Neutrophil (primary cell): Measurements from ENCODE around the gene FAM107A.

Source experiments
- H3K27ac ChIP-seq: fragments of 200-600 bp; sonication (generic); 2 replicates; pipeline ENCODE4 v1.5.1; 2016; ENCODE audit warnings: mild to moderate bottlenecking, moderate library complexity
- H3K27me3 ChIP-seq: fragments of 200-600 bp; sonication (generic); 2 replicates; pipeline ENCODE4 v1.6.0; 2016; ENCODE audit warnings: mild to moderate bottlenecking
- H3K36me3 ChIP-seq: fragments of 200-600 bp; sonication (generic); 2 replicates; pipeline ENCODE4 v1.5.1; 2017
- H3K4me1 ChIP-seq, 2 experiments: fragments of 200-600 bp in 1 of 2; sonication (generic) in 1 of 2; 1 replicate in 1 of 2; 2 replicates in 1 of 2; pipeline versions ENCODE4 v1.5.1 to v1.6.1; 2013 to 2016; ENCODE audit warnings: low read depth in 1 of 2, low read length in 1 of 2, mild to moderate bottlenecking in 1 of 2, moderate library complexity in 1 of 2; ENCODE audit not compliant: control insufficient read depth in 1 of 2, insufficient read depth in 1 of 2
- H3K4me3 ChIP-seq, 2 experiments: fragments of 200-600 bp in 1 of 2; sonication (generic) in 1 of 2; 1 replicate in 1 of 2; 2 replicates in 1 of 2; pipeline ENCODE4 v1.5.1; 2013 to 2016; ENCODE audit warnings: low read depth in 1 of 2, low read length in 1 of 2, mild to moderate bottlenecking in 1 of 2, moderate library complexity in 1 of 2
- H3K9me3 ChIP-seq: fragments of 200-600 bp; sonication (generic); 2 replicates; pipeline ENCODE4 v1.5.1; 2016
- CTCF ChIP-seq: fragments of 200-600 bp; sonication (generic); IDR thresholded peaks from 2 replicates; pipeline ENCODE4 v1.5.1; 2016; ENCODE audit warnings: antibody characterized with exemption

The FAM107A gene

GRCh38 chr3:58522759-58523425 lies 54.3 kb downstream of the FAM107A start:
- H3K4me3 ChIP-seq, result no peak overlapping the region

GRCh38 chr3:58521917-58522631 lies 55.1 kb downstream of the FAM107A start:
- H3K27ac ChIP-seq, result no peak overlapping the region
- no peaks in the 10 kb centered on the region for H3K27me3 ChIP-seq
- no peaks in the 10 kb centered on the region for H3K4me1 ChIP-seq
- no peak overlapping the region for H3K4me3 ChIP-seq
- H3K36me3 ChIP-seq, result no peaks in the 10 kb centered on the region
- no peak for TF ChIP-seq CTCF
- H3K9me3 ChIP-seq, result no peaks in the 10 kb centered on the region

More at GRCh38 chr3:58522759-58523425, 54.3 kb downstream of the FAM107A start:
- no peak for TF ChIP-seq CTCF
- no peaks in the 10 kb centered on the region for H3K27me3 ChIP-seq
- H3K36me3 ChIP-seq, result no peaks in the 10 kb centered on the region
- no peaks in the 10 kb centered on the region for H3K4me1 ChIP-seq
- no peaks in the 10 kb centered on the region for H3K9me3 ChIP-seq
- no peak overlapping the region for H3K27ac ChIP-seq

- Histone ChIP-seq H3K36me3 (no peaks in the 10 kb centered on the region), H3K4me1 (no peaks in the 10 kb centered on the region), H3K27me3 (no peaks in the 10 kb centered on the region), H3K27ac (no peak overlapping the region), H3K9me3 (no peaks in the 10 kb centered on the region), H3K4me3 (no peak overlapping the region)
- TF ChIP-seq CTCF, result no peak
These were observed 55.9 kb downstream of the FAM107A start for GRCh38 chr3:58521336-58521670.

GRCh38 chr3:58520403-58521335 lies 56.5 kb downstream of the FAM107A start:
- no peak overlapping the region for H3K4me3 ChIP-seq
- no peaks in the 10 kb centered on the region for H3K27me3 ChIP-seq
- no peaks in the 10 kb centered on the region for H3K9me3 ChIP-seq
- no peak overlapping the region for H3K27ac ChIP-seq
- no peaks in the 10 kb centered on the region for H3K36me3 ChIP-seq
- no peaks in the 10 kb centered on the region for H3K4me1 ChIP-seq
- TF ChIP-seq CTCF, result no peak

- Histone ChIP-seq H3K36me3 (no peaks in the 10 kb centered on the region), H3K4me3 (no peak overlapping the region), H3K9me3 (no peaks in the 10 kb centered on the region), H3K4me1 (no peaks in the 10 kb centered on the region), H3K27ac (no peak overlapping the region), H3K27me3 (no peaks in the 10 kb centered on the region)
- TF ChIP-seq CTCF, result no peak
These were observed 57.4 kb downstream of the FAM107A start for GRCh38 chr3:58519668-58520402.
